ENCODE results near the gene MROH2A.
A peak's percentile ranks its signal among the peaks of the same experiment; 100 is the strongest.

MROH2A gene

GRCh38 chr2:233839447-233839820 lies 61.3 kb downstream of the MROH2A start:
- peak; percentile 38 for DNase-seq

GRCh38 chr2:233840520-233840919 lies 62.4 kb downstream of the MROH2A start:
- DNase-seq, result no peak

- peak; percentile 45 for DNase-seq
Measured at GRCh38 chr2:233841183-233841582, 63.1 kb downstream of the MROH2A start.

- no peak for DNase-seq
Measured at GRCh38 chr2:233844064-233844807, 66.1 kb downstream of the MROH2A start.

- DNase-seq, result no peak
Measured at GRCh38 chr2:233844836-233845235, 66.7 kb downstream of the MROH2A start.

GRCh38 chr2:233845301-233846060 lies 67.4 kb downstream of the MROH2A start:
- DNase-seq, result no peak

GRCh38 chr2:233846387-233847247 lies 68.5 kb downstream of the MROH2A start:
- DNase-seq, result no peak

- no peak for DNase-seq
Measured at GRCh38 chr2:233847248-233847898, 69.2 kb downstream of the MROH2A start.

GRCh38 chr2:233848276-233848675 lies 70.1 kb downstream of the MROH2A start:
- no peak for DNase-seq

- peak; percentile 42 for DNase-seq
Measured at GRCh38 chr2:233849607-233850271, 71.6 kb downstream of the MROH2A start.

GRCh38 chr2:233850745-233851144 lies 72.6 kb downstream of the MROH2A start:
- DNase-seq, result no peak

GRCh38 chr2:233851169-233851568 lies 73.0 kb downstream of the MROH2A start:
- DNase-seq, result no peak

- no peak for DNase-seq
Measured at GRCh38 chr2:233852056-233852455, 73.9 kb downstream of the MROH2A start.

GRCh38 chr2:233853353-233853752 lies 75.2 kb downstream of the MROH2A start:
- DNase-seq, result no peak

GRCh38 chr2:233853883-233854240 lies 75.7 kb downstream of the MROH2A start:
- DNase-seq, result no peak

GRCh38 chr2:233854241-233854981 lies 76.3 kb downstream of the MROH2A start, which contains the start of gene HJURP:
HJURP (minus strand) TSS chr2:233854535; CDS start chr2:233854500, 35 bp downstream.
- peak; percentile 92 for DNase-seq

- DNase-seq, result no peak
Measured at GRCh38 chr2:233855345-233855744, 77.2 kb downstream of the MROH2A start.

- no peak for DNase-seq
Measured at GRCh38 chr2:233856184-233856583, 78.1 kb downstream of the MROH2A start.

GRCh38 chr2:233857511-233858141 lies 79.5 kb downstream of the MROH2A start:
- DNase-seq, result peak; percentile 85

GRCh38 chr2:233858331-233858730 lies 80.2 kb downstream of the MROH2A start:
- no peak for DNase-seq

- no peak for DNase-seq
Measured at GRCh38 chr2:233862261-233862768, 84.2 kb downstream of the MROH2A start.

All from activated CD8-positive, alpha-beta memory T cell treated with anti-CD3 and anti-CD28 coated beads, Interleukin-2, amount 50 U/mL, for 48 hours (primary cell).